Activated CD4-positive, alpha-beta T cell treated with anti-CD3 and anti-CD28 coated beads, Interleukin-2, amount 10 ng/mL, durations not matched to agents 24 days and 14 days (primary cell): ENCODE data around the gene MYL3. TPM values are rescaled to one million over a fixed set of nuclear protein-coding genes. Genes with fewer than 3 reads are reported as not detected.
A peak's percentile ranks its signal among the peaks of the same experiment; 100 is the strongest.

ENCODE experiments used
- DNase-seq: peaks from one replicate; pipeline ENCODE4 v3.0.0; 2022
- H3K27ac Mint-ChIP-seq: one replicate; pipeline ENCODE4 v1.8.0; 2022; ENCODE audit warnings: mild to moderate bottlenecking, mixed read lengths
- H3K27me3 Mint-ChIP-seq: one replicate; pipeline ENCODE4 v1.8.0; 2022; ENCODE audit warnings: mixed read lengths
- H3K36me3 Mint-ChIP-seq: one replicate; pipeline ENCODE4 v1.8.0; 2022; ENCODE audit warnings: low read depth, mild to moderate bottlenecking, mixed read lengths
- H3K4me1 Mint-ChIP-seq: one replicate; pipeline ENCODE4 v1.8.0; 2021; ENCODE audit warnings: mixed read lengths
- H3K4me3 Mint-ChIP-seq: one replicate; pipeline ENCODE4 v1.8.0; 2022; ENCODE audit warnings: mild to moderate bottlenecking, moderate library complexity, mixed read lengths
- H3K9me3 Mint-ChIP-seq: one replicate; pipeline ENCODE4 v1.8.0; 2021; ENCODE audit warnings: mixed read lengths
- intact Hi-C: fragments of 100-400 bp; cut with micrococcal nuclease; formaldehyde crosslinking; loops from one replicate; pipeline ENCODE4 v1.15.1; 2023
- total RNA-seq: library from RNA; stranded (reverse); gene quantifications from 2 replicates; pipeline ENCODE4 v1.2.3, GENCODE V29; 2022

The MYL3 gene
- total RNA-seq, 1 donor from 2014 or later, result not detected

GRCh38 chr3:46860810-46861604, 2.2 kb downstream of the MYL3 start:
- Mint-ChIP-seq H3K27ac (no peak overlapping the region), H3K27me3 (peaks cover 5% of the 10 kb centered on the region), H3K9me3 (no peaks in the 10 kb centered on the region), H3K36me3 (no peaks in the 10 kb centered on the region), H3K4me1 (no peaks in the 10 kb centered on the region), H3K4me3 (no peak overlapping the region)
- intact Hi-C loops, result no loop called here
- DNase-seq, result no peak

- intact Hi-C loops, result no loop called here
- H3K27me3 Mint-ChIP-seq, result peaks cover 5% of the 10 kb centered on the region
- DNase-seq, result peak; percentile 70
- H3K36me3 Mint-ChIP-seq, result no peaks in the 10 kb centered on the region
- H3K4me1 Mint-ChIP-seq, result no peaks in the 10 kb centered on the region
- H3K9me3 Mint-ChIP-seq, result no peaks in the 10 kb centered on the region
- H3K27ac Mint-ChIP-seq, result no peak overlapping the region
- no peak overlapping the region for H3K4me3 Mint-ChIP-seq
Observed at GRCh38 chr3:46860017-46860809, 3.0 kb downstream of the MYL3 start.

- H3K27ac Mint-ChIP-seq, result no peak overlapping the region
- intact Hi-C loops, result no loop called here
- H3K4me3 Mint-ChIP-seq, result no peak overlapping the region
Observed at GRCh38 chr3:46859001-46859710, 4.1 kb downstream of the MYL3 start.

GRCh38 chr3:46858456-46858855, 4.8 kb downstream of the MYL3 start:
- no peaks in the 10 kb centered on the region for H3K36me3 Mint-ChIP-seq
- no peaks in the 10 kb centered on the region for H3K4me1 Mint-ChIP-seq
- intact Hi-C loops, result no loop called here
- peaks cover 5% of the 10 kb centered on the region for H3K27me3 Mint-ChIP-seq
- H3K27ac Mint-ChIP-seq, result no peak overlapping the region
- no peaks in the 10 kb centered on the region for H3K9me3 Mint-ChIP-seq
- H3K4me3 Mint-ChIP-seq, result no peak overlapping the region
- no peak for DNase-seq

More at GRCh38 chr3:46859001-46859710, 4.1 kb downstream of the MYL3 start:
- H3K36me3 Mint-ChIP-seq, result no peaks in the 10 kb centered on the region
- H3K27me3 Mint-ChIP-seq, result peaks cover 5% of the 10 kb centered on the region
- H3K9me3 Mint-ChIP-seq, result no peaks in the 10 kb centered on the region
- no peaks in the 10 kb centered on the region for H3K4me1 Mint-ChIP-seq
- no peak for DNase-seq

DNA sequence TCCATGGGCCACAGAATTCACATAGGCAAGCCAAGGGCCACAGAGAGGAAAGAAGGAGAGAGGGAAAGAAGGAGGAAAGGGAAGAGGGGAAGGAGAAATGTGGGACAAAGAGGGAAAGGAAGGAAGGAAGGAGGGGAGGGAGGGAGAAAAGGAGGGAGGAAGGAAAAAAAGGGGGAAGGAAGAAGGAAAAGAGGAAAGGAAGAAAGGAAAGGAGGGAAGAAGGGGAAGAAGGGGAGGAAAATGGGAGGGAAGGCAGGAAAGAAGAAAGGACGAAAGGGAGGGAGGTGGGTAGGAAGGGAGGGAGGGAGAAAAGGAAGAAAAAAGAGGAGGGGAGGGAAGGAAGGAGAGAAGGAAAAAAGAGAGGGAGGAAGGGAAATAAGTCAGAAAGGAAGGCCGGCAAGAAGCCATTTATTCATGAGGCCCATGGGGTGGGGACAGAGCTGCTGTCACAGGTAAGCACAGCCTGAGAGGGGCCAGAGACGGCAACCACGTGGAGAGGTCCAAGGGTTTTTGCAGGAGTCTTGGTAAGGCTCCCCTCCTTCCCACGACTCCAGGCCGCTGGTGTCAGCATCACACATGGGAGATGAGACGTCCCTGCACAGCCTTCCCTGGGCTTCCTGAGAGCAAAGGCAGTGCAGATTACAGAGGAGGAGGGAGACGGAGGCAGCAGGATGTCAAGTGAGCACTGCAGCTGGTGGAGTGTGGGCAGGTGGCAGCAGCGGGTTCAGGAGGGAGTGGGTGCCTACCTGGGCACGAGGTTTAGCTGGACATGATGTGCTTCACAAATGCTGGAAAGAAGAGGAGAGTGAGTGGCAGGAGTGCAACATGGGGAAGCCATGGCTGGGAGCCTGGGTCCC, 5.5 kb downstream of the MYL3 start:
- peaks cover 5% of the 10 kb centered on the region for H3K27me3 Mint-ChIP-seq
- no peak for DNase-seq
- H3K4me1 Mint-ChIP-seq, result no peaks in the 10 kb centered on the region
- no peak overlapping the region for H3K4me3 Mint-ChIP-seq
- no peaks in the 10 kb centered on the region for H3K36me3 Mint-ChIP-seq
- no peak overlapping the region for H3K27ac Mint-ChIP-seq
- no peaks in the 10 kb centered on the region for H3K9me3 Mint-ChIP-seq
- intact Hi-C loops, result no loop called here

GRCh38 chr3:46856576-46857471, 6.4 kb downstream of the MYL3 start:
- no peak for DNase-seq
- H3K4me1 Mint-ChIP-seq, result no peaks in the 10 kb centered on the region
- no peak overlapping the region for H3K27ac Mint-ChIP-seq
- H3K27me3 Mint-ChIP-seq, result peaks cover 5% of the 10 kb centered on the region
- intact Hi-C loops, result no loop called here
- no peaks in the 10 kb centered on the region for H3K9me3 Mint-ChIP-seq
- H3K36me3 Mint-ChIP-seq, result no peaks in the 10 kb centered on the region
- no peak overlapping the region for H3K4me3 Mint-ChIP-seq

DNA sequence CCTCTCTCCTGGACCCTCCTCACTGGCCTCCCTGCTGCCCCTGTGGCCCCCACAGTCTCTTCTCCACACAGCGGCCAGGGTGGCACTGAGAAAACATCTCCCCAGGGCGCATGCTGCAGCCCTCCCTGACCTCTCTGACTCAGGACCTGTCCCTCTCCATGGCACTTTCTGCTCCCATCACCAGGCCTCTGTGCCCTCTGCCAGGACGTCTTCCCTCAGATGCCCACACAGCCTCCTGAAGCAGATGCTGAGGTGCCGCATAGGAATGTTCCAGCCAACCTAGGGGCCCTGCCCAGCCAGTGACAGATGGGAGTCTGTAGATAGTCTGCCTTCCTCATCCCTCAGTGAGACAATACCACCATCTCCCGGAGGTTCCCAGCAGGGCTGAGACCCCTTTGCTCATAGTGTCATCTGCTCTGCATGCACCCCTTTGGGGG, 8.7 kb downstream of the MYL3 start:
- DNase-seq, result no peak
- no peaks in the 10 kb centered on the region for H3K9me3 Mint-ChIP-seq
- no peaks in the 10 kb centered on the region for H3K4me1 Mint-ChIP-seq
- intact Hi-C loops, result no loop called here
- H3K36me3 Mint-ChIP-seq, result no peaks in the 10 kb centered on the region
- H3K4me3 Mint-ChIP-seq, result no peak overlapping the region
- H3K27me3 Mint-ChIP-seq, result peaks cover 5% of the 10 kb centered on the region
- no peak overlapping the region for H3K27ac Mint-ChIP-seq

DNA sequence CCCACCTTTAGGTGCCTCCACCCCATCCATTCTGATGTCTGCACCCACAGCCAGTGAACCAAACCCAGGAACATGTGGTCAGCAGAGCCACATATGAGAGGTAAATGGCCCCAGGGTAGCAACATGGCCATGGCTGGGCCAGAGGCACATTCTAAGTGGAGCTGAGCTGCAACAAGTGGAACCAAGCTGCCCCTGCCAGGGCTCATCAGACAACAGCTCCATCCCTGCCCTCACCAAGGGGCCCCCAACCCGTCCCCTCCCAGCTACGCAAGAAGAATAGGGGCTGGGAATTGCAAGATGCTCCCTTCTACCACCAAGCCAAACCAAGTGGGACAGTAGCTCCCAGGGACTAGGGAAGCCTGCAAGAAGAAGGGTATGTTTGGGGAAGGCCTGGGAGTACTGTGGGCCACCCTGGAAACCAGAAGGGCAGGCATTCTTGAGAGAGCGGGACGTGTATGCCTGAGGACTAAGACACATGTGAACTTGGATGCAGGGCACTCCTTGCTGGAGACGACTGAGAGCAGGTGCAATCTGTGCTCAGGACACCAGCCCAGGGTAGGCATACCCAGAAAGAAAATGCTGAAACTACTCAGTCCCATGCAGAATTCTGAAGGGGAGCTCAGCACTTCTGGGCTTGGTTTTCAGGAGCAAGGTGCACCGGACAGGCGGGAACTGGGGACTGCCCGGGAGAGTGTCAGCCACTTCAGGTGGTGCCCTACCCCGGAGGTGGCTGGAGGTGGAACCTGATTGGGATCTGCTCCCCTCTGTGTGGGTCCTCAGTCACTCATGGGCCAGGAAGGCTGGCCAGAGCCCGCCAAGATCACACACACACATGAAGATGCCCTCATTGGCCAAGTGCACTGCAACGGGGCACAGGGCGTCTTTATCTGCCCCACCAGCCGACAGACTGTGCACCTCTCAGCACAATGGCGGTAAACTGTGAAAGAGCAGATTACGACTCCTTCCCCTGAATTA, 9.5 kb downstream of the MYL3 start:
- peaks cover 5% of the 10 kb centered on the region for H3K27me3 Mint-ChIP-seq
- no peak overlapping the region for H3K27ac Mint-ChIP-seq
- intact Hi-C loops, result no loop called here
- H3K9me3 Mint-ChIP-seq, result no peaks in the 10 kb centered on the region
- no peaks in the 10 kb centered on the region for H3K4me1 Mint-ChIP-seq
- no peak for DNase-seq
- no peak overlapping the region for H3K4me3 Mint-ChIP-seq
- H3K36me3 Mint-ChIP-seq, result no peaks in the 10 kb centered on the region

- Mint-ChIP-seq H3K4me1 (no peaks in the 10 kb centered on the region), H3K27me3 (peaks cover 5% of the 10 kb centered on the region), H3K27ac (no peak overlapping the region), H3K4me3 (no peak overlapping the region), H3K36me3 (no peaks in the 10 kb centered on the region), H3K9me3 (no peaks in the 10 kb centered on the region)
- intact Hi-C loops, result no loop called here
- no peak for DNase-seq
Observed at GRCh38 chr3:46852839-46853355, 10.3 kb downstream of the MYL3 start.

- no peaks in the 10 kb centered on the region for H3K9me3 Mint-ChIP-seq
- no peak for DNase-seq
- no peak overlapping the region for H3K4me3 Mint-ChIP-seq
- no peaks in the 10 kb centered on the region for H3K36me3 Mint-ChIP-seq
- intact Hi-C loops, result no loop called here
- H3K27me3 Mint-ChIP-seq, result peaks cover 5% of the 10 kb centered on the region
- H3K27ac Mint-ChIP-seq, result no peak overlapping the region
- H3K4me1 Mint-ChIP-seq, result no peaks in the 10 kb centered on the region
Observed at GRCh38 chr3:46852334-46852720, 10.9 kb downstream of the MYL3 start.

DNA sequence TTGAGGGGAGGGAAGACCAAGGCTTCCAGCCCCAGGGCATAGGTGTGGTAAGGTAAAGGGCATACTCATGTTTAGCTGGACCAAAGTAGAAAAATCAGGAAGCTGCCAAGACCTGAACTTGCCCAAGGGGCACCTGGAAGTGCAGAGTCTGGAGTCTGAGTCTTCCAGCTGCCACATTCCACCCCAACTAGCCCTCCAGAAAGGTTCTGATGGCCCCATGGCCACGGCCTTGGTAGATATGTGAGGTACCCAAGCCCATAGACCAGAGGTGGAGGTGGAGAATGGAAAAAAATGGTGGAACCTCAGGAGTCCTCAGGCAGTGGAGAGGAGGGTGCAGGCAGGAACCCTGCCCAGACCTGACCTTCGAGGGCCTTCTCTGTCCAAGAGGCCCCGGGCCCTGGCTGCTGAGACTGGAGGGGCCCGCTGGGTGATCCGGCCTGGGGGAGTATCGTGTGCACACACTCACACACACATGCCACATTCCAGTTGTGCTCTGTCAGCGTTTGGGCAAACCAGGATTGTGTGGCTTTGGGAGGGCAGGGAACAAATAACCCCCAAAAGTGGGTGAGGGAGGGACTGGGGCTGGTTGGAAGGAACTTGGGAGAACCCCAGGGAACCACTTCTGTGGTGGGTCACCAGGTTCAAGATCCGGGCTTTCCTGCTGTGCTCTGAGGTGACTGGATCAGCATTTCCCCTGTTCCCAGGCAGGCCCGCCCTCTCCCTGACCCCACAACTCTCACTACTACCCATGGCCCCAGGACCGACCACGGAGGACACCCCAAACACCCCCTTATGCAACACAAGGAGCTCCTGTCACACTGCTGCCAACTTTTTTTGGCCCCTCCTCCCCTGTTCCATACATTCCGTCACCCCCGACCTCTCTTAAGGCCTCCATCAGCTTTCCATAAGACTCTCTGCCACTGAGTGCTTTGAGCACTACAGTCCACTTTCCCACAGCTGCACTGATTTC, 11.6 kb downstream of the MYL3 start:
- H3K9me3 Mint-ChIP-seq, result no peaks in the 10 kb centered on the region
- H3K4me1 Mint-ChIP-seq, result no peaks in the 10 kb centered on the region
- H3K36me3 Mint-ChIP-seq, result no peaks in the 10 kb centered on the region
- no peak overlapping the region for H3K4me3 Mint-ChIP-seq
- no peak for DNase-seq
- H3K27me3 Mint-ChIP-seq, result peaks cover 5% of the 10 kb centered on the region
- H3K27ac Mint-ChIP-seq, result no peak overlapping the region
- intact Hi-C loops, result no loop called here
